CD4-positive, alpha-beta T cell treated with Interferon gamma for 1 hour (primary cell): ENCODE measurements around the gene SMIM41.

Experiments
- DNase-seq: peaks from one replicate; pipeline ENCODE4 v3.0.0-alpha.2; 2020

The SMIM41 gene

GRCh38 chr12:52050758-52051541 is 28.6 kb upstream of the SMIM41 start, which contains the start of gene NR4A1:
Gene NR4A1, plus strand, starts transcription at chr12:52051442. Its CDS starts 2,887 bp downstream, at chr12:52054329.
- DNase-seq, result peak; percentile 98

- peak; percentile 47 for DNase-seq
Observed at GRCh38 chr12:52052468-52053186, 26.9 kb upstream of the SMIM41 start.

- no peak for DNase-seq
Observed at GRCh38 chr12:52053536-52054209, 25.8 kb upstream of the SMIM41 start.

GRCh38 chr12:52054231-52054832 is 25.2 kb upstream of the SMIM41 start:
- DNase-seq, result no peak

- no peak for DNase-seq
Observed at GRCh38 chr12:52054833-52055730, 24.4 kb upstream of the SMIM41 start.

GRCh38 chr12:52055731-52056711 is 23.5 kb upstream of the SMIM41 start:
- peak; percentile 15 for DNase-seq

GRCh38 chr12:52056801-52057637 is 22.5 kb upstream of the SMIM41 start:
- peak; percentile 26 for DNase-seq

GRCh38 chr12:52057638-52058576 is 21.6 kb upstream of the SMIM41 start:
- DNase-seq, result no peak

- peak; percentile 37 for DNase-seq
Observed at GRCh38 chr12:52058631-52059361, 20.7 kb upstream of the SMIM41 start.

GRCh38 chr12:52059582-52060497 is 19.7 kb upstream of the SMIM41 start:
- DNase-seq, result peak; percentile 62

- no peak for DNase-seq
Observed at GRCh38 chr12:52060498-52061177, 18.9 kb upstream of the SMIM41 start.

- DNase-seq, result no peak
Observed at GRCh38 chr12:52061470-52062166, 17.9 kb upstream of the SMIM41 start.

GRCh38 chr12:52062167-52063081 is 17.1 kb upstream of the SMIM41 start:
- no peak for DNase-seq
